SK-N-SH (cell line): Measurements from ENCODE around the gene HDAC4. TPM values are rescaled to one million over a fixed set of nuclear protein-coding genes. Genes with fewer than 3 reads are reported as not detected.

Source experiments
- CTCF ChIA-PET: fragments of 300-600, 350-600 bp; formaldehyde crosslinking; extraction: SDS; loops from one replicate; lab custom pipeline; 2021; lab: Yijun Ruan, JAX
- POLR2A ChIA-PET: fragments of 350-600 bp; sonication (Branson Sonifier 250); formaldehyde crosslinking; extraction: SDS; loops from one replicate; lab custom pipeline; 2020; ENCODE audit warnings: antibody characterized with exemption, inconsistent platforms; lab: Yijun Ruan, JAX
- DNase-seq: peaks from one replicate; pipeline ENCODE4 v3.0.0; 2012
- H2AFZ ChIP-seq: fragments of 200-600 bp; sonication (generic); 2 replicates; pipeline ENCODE4 v1.8.1; 2016; ENCODE audit warnings: antibody characterized with exemption, mild to moderate bottlenecking, low read depth
- H3F3A ChIP-seq: fragments of 200-600 bp; sonication (generic); replicated peaks from 2 replicates; pipeline ENCODE3; 2016; ENCODE audit warnings: antibody characterized with exemption, mild to moderate bottlenecking; ENCODE audit not compliant: insufficient read depth
- H3K27ac ChIP-seq, 2 experiments: fragments of 200-500 bp in 1 of 2; fragments of 200-600 bp in 1 of 2; sonication (Bioruptor generic) in 1 of 2; sonication (generic), shearing (Covaris generic) in 1 of 2; 2 replicates each; pipeline versions ENCODE4 v1.5.1 to v1.6.1; 2014 to 2016; ENCODE audit warnings: low read depth in 2 of 2, inconsistent platforms in 1 of 2, low read length in 1 of 2, mild to moderate bottlenecking in 1 of 2, mixed read lengths in 1 of 2
- H3K27me3 ChIP-seq: fragments of 200-600 bp; sonication (generic), shearing (Covaris generic); 2 replicates; pipeline ENCODE4 v1.6.1; 2016; ENCODE audit warnings: mixed run types; ENCODE audit not compliant: insufficient read depth
- H3K36me3 ChIP-seq, 2 experiments: fragments of 200-500 bp in 1 of 2; fragments of 200-600 bp in 1 of 2; sonication (Bioruptor generic) in 1 of 2; sonication (generic) in 1 of 2; replicated peaks in 1 of 2; 2 replicates each; pipeline versions ENCODE3 to v1.5.1; 2014 to 2016; ENCODE audit warnings: low read length in 1 of 2, mild to moderate bottlenecking in 1 of 2; ENCODE audit not compliant: insufficient read depth in 2 of 2, control insufficient read depth in 1 of 2
- H3K4me1 ChIP-seq, 2 experiments: fragments of 200-500 bp in 1 of 2; fragments of 200-600 bp in 1 of 2; sonication (Bioruptor generic) in 1 of 2; sonication (generic), shearing (Covaris generic) in 1 of 2; 2 replicates each; pipeline versions ENCODE4 v1.5.1 to v1.6.1; 2014 to 2016; ENCODE audit warnings: low read depth in 1 of 2, low read length in 1 of 2, mixed run types in 1 of 2; ENCODE audit not compliant: insufficient read depth in 2 of 2, control insufficient read depth in 1 of 2
- H3K4me2 ChIP-seq: fragments of 200-600 bp; sonication (generic), shearing (Covaris generic); 2 replicates; pipeline ENCODE4 v1.6.1; 2017; ENCODE audit warnings: mixed run types
- H3K4me3 ChIP-seq, 2 experiments: fragments of 200-500 bp in 1 of 2; fragments of 200-600 bp in 1 of 2; sonication (Bioruptor generic) in 1 of 2; sonication (generic), shearing (Covaris generic) in 1 of 2; 2 replicates each; pipeline versions ENCODE4 v1.5.1 to v1.8.1; 2014 to 2016; ENCODE audit warnings: low read depth in 2 of 2, inconsistent platforms in 1 of 2, low read length in 1 of 2, mild to moderate bottlenecking in 1 of 2, mixed read lengths in 1 of 2, moderate library complexity in 1 of 2
- H3K79me2 ChIP-seq: fragments of 200-600 bp; sonication (generic); 2 replicates; pipeline ENCODE4 v1.8.1; 2017; ENCODE audit warnings: mild to moderate bottlenecking; ENCODE audit not compliant: insufficient read depth
- H3K9ac ChIP-seq: fragments of 200-600 bp; sonication (generic); 2 replicates; pipeline ENCODE4 v1.6.1; 2017; ENCODE audit warnings: mixed run types
- H3K9me2 ChIP-seq: fragments of 200-600 bp; sonication (generic); 2 replicates; pipeline ENCODE4 v1.6.1; 2017; ENCODE audit warnings: mixed run types
- H3K9me3 ChIP-seq: fragments of 200-600 bp; sonication (generic); 2 replicates; pipeline ENCODE4 v1.6.1; 2017; ENCODE audit warnings: mixed run types, mild to moderate bottlenecking, moderate library complexity
- H4K20me1 ChIP-seq: fragments of 200-600 bp; sonication (generic); 2 replicates; pipeline ENCODE4 v1.6.1; 2017; ENCODE audit warnings: mild to moderate bottlenecking, mixed run types; ENCODE audit not compliant: insufficient read depth
- CTCF ChIP-seq: fragments of 200-600 bp; sonication (generic); IDR thresholded peaks from 2 replicates; pipeline ENCODE4 v1.6.1; 2017; ENCODE audit warnings: antibody characterized with exemption, mild to moderate bottlenecking, moderate library complexity
- EP300 ChIP-seq, 2 experiments: IDR thresholded peaks; 2 replicates each; pipeline versions ENCODE4 v1.4.0 to v1.6.1; 2012; ENCODE audit warnings: borderline replicate concordance in 1 of 2, low read depth in 1 of 2, low read length in 1 of 2
- FOSL2 ChIP-seq: IDR thresholded peaks from 2 replicates; pipeline ENCODE4 v1.4.0; 2012; ENCODE audit warnings: low read depth, mild to moderate bottlenecking, moderate library complexity, borderline replicate concordance
- IRF3 ChIP-seq: fragments of 150-350 bp; IDR thresholded peaks from 2 replicates; pipeline ENCODE4 v1.6.1; 2016; ENCODE audit warnings: mild to moderate bottlenecking, low read depth, low read length
- JUND ChIP-seq: IDR thresholded peaks from 2 replicates; pipeline ENCODE4 v1.4.0; 2012
- MAX ChIP-seq: IDR thresholded peaks from 2 replicates; pipeline ENCODE4 v1.4.0; 2012; ENCODE audit warnings: low read depth
- MXI1 ChIP-seq: IDR thresholded peaks from 2 replicates; pipeline ENCODE4 v1.6.1; 2012; ENCODE audit warnings: mild to moderate bottlenecking, low read depth, low read length, improper control_type of control experiment
- NRF1 ChIP-seq: IDR thresholded peaks from 2 replicates; pipeline ENCODE4 v1.6.1; 2012; ENCODE audit warnings: low read depth, mild to moderate bottlenecking, low read length
- PBX3 ChIP-seq: IDR thresholded peaks from 2 replicates; pipeline ENCODE4; 2012
- POLR2AphosphoS5 ChIP-seq: IDR thresholded peaks from 2 replicates; pipeline ENCODE4 v1.6.1; 2012; ENCODE audit warnings: low read depth, low read length
- RAD21 ChIP-seq: IDR thresholded peaks from 2 replicates; pipeline ENCODE4 v1.6.1; 2012; ENCODE audit warnings: mild to moderate bottlenecking, low read length
- REST ChIP-seq: IDR thresholded peaks from 2 replicates; pipeline ENCODE4 v1.6.1; 2012; ENCODE audit warnings: mild to moderate bottlenecking, low read depth, low read length, moderate library complexity
- RXRA ChIP-seq: IDR thresholded peaks from 2 replicates; pipeline ENCODE4 v1.4.0; 2012; ENCODE audit warnings: low read depth, mild to moderate bottlenecking, borderline replicate concordance
- SMC3 ChIP-seq: IDR thresholded peaks from 2 replicates; pipeline ENCODE4 v1.6.1; 2012; ENCODE audit warnings: low read depth, low read length, improper control_type of control experiment
- TCF12 ChIP-seq: IDR thresholded peaks from 2 replicates; pipeline ENCODE4 v1.4.0; 2012
- TEAD4 ChIP-seq: IDR thresholded peaks from 2 replicates; pipeline ENCODE4 v1.4.0; 2012; ENCODE audit warnings: mild to moderate bottlenecking, borderline replicate concordance; ENCODE audit not compliant: insufficient read depth
- YY1 ChIP-seq: IDR thresholded peaks from 2 replicates; pipeline ENCODE4 v1.4.0; 2012; ENCODE audit warnings: low read depth, mild to moderate bottlenecking
- ZBTB33 ChIP-seq: IDR thresholded peaks from 2 replicates; pipeline ENCODE4 v1.4.0; 2012; ENCODE audit warnings: low read depth, borderline replicate concordance
- WGBS: methylation state at CpG from one replicate; pipeline ENCODE4 v1.1.6; 2017; ENCODE audit warnings: low lambda C conversion rate; 5-methylcytosine and 5-hydroxymethylcytosine counted together
- polyA plus RNA-seq, 3 experiments: library from polyadenylated mRNA; depleted of rRNA; stranded (reverse); fragments of >200 nt; gene quantifications; 2 replicates each; pipeline ENCODE4 v1.2.3, GENCODE V29; 2012

Gene HDAC4
- polyA plus RNA-seq, 1 of the 3 experiments (the other 2 are of a cell fraction), result 5.5 TPM

GRCh38 chr2:239363946-239364637, 36.7 kb downstream of the HDAC4 start:
- no peaks in the 10 kb centered on the region for H3K9me2 ChIP-seq
- no peak overlapping the region for H3K4me3 ChIP-seq
- H3K27me3 ChIP-seq, result no peaks in the 10 kb centered on the region
- H4K20me1 ChIP-seq, result no peaks in the 10 kb centered on the region
- DNase-seq, result no peak
- H3K27ac ChIP-seq, result no peak overlapping the region
- WGBS, result 94% methylated on average over 21 of the region's 21 CpGs
- H3K9me3 ChIP-seq, result no peaks in the 10 kb centered on the region
- CTCF ChIA-PET, result interaction anchor here (0.5 kb wide), 1 partner anchor 19 kb away, joined by 3 read pairs; no protein-coding TSS in a partner anchor
- peaks cover 0 to 27% of the 10 kb centered on the region in 2 experiments; a peak in 1 of 4 replicates for H3K4me1 ChIP-seq
- no peaks in the 10 kb centered on the region for H3F3A ChIP-seq
- POLR2A ChIA-PET, result no interaction called here
- TF ChIP-seq POLR2AphosphoS5 (no peak), MXI1 (no peak), NRF1 (no peak), IRF3 (no peak), EP300 (IDR thresholded peaks at IDR 0.05; ENCODE audit: borderline replicate concordance in 1 of 2, low read depth in 1 of 2, low read length in 1 of 2) (no peak), JUND (no peak)
- no peak overlapping the region for H2AFZ ChIP-seq
- H3K9ac ChIP-seq, result no peak overlapping the region
- no peak overlapping the region for H3K4me2 ChIP-seq
- peaks cover 11% of the 10 kb centered on the region; the same call in 1 of the 2 replicates for H3K79me2 ChIP-seq
- no peaks in the 10 kb centered on the region for H3K36me3 ChIP-seq

GRCh38 chr2:239362507-239362906, 38.3 kb downstream of the HDAC4 start:
- Histone ChIP-seq H3K9me2 (no peaks in the 10 kb centered on the region), H3F3A (no peaks in the 10 kb centered on the region), H3K27ac (no peak overlapping the region), H4K20me1 (no peaks in the 10 kb centered on the region), H3K9ac (no peak overlapping the region), H3K9me3 (no peaks in the 10 kb centered on the region), H3K4me1 (peaks cover 0 to 27% of the 10 kb centered on the region in 2 experiments; a peak in 1 of 4 replicates), H2AFZ (no peak overlapping the region), H3K4me3 (no peak overlapping the region), H3K79me2 (peaks cover 11% of the 10 kb centered on the region; the same call in 1 of the 2 replicates), H3K27me3 (no peaks in the 10 kb centered on the region), H3K4me2 (no peak overlapping the region), H3K36me3 (no peaks in the 10 kb centered on the region)
- no peak for DNase-seq
- WGBS, result 98% methylated on average over 4 of the region's 4 CpGs
- CTCF ChIA-PET, result no interaction called here
- POLR2A ChIA-PET, result no interaction called here
- no peak for TF ChIP-seq REST
- no peak for TF ChIP-seq RAD21
- no peak for TF ChIP-seq TCF12
- no peak for TF ChIP-seq CTCF
- TF ChIP-seq TEAD4, result no peak
- no peak for TF ChIP-seq MXI1
- TF ChIP-seq RXRA, result no peak
- no peak for TF ChIP-seq YY1
- TF ChIP-seq FOSL2, result no peak
- TF ChIP-seq MAX, result no peak
- no peak for TF ChIP-seq ZBTB33
- no peak for TF ChIP-seq SMC3
- no peak for TF ChIP-seq PBX3
